ENCODE measurements around the gene CMC4.
A peak's percentile ranks its signal among the peaks of the same experiment; 100 is the strongest.

The CMC4 gene, protein sequence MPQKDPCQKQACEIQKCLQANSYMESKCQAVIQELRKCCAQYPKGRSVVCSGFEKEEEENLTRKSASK

DNA sequence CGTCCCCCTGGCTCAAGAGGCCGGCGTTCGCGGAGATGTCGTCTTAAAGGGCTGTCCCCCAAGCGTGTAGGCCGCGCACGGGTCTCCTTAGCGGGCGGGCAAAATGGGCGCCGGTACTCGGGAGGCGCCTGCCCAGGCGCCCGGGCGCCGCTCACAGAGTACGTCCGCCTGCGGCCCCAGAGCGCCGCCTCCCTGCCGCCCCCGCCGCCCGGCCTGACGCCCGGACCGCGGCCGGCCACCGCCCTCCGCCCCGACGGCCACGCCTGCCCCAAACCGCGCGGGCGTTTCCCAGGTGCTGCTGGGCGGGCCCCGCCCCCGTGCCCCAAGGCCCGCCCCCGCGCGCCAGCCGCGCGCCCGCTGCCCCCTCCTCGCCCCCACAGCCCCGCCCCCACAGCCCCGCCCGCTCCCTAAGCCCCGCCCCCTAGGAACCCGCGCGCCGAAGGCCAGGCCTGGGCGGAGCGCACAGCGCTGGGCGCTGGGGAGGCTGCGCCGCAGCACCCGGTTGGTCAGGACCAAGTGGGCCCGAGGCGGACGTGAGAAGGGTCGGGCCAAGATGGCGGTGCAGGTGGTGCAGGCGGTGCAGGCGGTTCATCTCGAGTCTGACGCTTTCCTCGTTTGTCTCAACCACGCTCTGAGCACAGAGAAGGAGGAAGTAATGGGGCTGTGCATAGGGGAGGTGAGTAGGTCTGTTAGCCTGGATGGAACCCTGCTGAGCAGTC lies at the start of gene CMC4, which contains the start of the genes BRCC3 and MTCP1:
CMC4 (minus strand) TSS at position 162 of the 719 bp plus-strand sequence. CDS start 7,113 bp downstream, outside the sequence.
BRCC3 (plus strand) TSS at position 534 of the 719 bp plus-strand sequence; CDS start at position 554, 20 bp downstream.
MTCP1 (minus strand) TSS at position 162 of the 719 bp plus-strand sequence. CDS start 5,126 bp downstream, outside the sequence.
- DNase-seq = peak; percentile 84 to 99

DNA sequence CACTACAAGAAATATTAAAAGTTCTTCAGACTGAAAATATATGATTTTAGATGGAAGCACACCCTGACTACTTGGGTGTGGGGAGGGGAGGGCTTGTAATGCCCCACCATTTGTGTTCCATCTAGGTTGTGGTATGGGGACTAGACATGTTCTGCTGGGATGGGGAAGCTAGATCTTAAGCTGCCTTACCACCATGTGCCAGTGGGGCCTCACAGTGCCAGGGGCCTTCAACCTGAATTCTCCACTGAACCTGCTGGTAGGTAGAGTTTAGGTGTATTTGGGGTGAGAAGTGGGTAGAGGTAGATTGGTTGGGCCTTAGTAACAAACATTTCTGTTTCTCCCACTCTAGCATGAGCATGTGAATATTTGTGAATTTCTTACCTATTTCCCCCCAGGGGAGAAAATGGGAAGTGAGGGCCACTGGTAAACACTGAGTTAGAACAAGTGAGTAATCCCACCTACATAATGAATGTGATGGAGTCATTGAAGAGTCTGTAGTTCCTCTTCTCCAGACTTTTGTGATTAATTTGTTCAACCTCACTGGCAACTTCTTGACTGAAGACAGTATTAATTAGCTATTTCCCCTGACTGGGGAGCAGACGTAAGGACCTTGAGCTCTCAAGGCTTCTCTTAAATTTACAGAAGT lies 44.4 kb upstream of the CMC4 start:
- DNase-seq = no peak

DNA sequence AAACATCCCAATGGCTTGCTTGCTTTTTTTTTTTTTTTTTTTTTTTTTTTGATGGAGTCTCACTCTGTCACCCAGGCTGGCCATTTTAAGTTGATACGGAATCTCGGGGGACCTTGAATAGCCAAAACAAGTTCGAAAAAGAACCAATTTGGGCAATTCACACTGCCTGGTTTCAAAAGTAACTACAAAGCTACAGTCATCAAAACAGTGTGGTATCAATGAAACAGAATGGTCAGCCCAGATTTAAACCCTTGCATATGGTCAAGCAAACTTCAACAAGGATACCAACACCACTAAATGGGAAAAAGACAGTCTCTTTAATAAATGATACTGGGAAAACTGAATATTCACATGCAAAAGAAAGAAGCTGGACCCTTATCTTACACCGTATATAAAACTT lies 42.2 kb upstream of the CMC4 start:
- DNase-seq = no peak

DNA sequence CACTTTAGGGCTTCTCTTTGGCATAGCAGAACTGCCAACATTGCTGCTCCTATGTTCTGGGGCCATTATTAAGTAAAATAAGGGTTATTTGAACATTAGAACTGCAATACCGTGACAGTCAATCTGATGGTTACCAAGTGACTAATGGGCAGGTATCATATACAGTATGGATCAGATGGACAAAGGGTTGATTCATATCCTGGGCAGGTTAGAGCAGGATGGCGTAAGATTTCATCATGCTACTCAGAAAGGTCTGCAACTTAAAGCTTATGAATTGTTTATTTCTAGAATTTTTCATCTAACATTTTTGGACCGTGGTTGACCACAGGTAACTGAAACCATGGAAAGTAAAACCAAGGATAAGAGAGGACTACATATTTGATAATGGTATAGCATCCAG lies 41.2 kb upstream of the CMC4 start:
- DNase-seq = no peak

DNA sequence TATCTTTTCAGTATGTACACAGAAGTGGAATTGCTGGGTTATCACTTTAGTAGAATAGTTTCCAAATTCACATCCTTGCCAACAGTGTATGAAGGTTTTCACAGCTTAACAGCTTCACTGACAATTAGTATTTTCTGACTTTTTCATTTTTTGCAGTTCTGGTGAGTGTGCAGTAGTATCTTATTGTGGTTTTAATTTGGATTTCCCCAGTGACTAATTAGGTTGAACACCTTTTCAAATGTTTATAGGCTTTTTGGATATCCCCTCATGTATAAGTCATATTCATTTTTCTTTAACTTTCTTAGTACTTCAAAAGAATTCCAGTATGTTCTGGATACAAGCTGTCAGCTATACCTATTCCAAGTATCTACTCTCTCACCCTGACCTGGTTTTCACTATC lies 37.5 kb upstream of the CMC4 start:
- DNase-seq = no peak

DNA sequence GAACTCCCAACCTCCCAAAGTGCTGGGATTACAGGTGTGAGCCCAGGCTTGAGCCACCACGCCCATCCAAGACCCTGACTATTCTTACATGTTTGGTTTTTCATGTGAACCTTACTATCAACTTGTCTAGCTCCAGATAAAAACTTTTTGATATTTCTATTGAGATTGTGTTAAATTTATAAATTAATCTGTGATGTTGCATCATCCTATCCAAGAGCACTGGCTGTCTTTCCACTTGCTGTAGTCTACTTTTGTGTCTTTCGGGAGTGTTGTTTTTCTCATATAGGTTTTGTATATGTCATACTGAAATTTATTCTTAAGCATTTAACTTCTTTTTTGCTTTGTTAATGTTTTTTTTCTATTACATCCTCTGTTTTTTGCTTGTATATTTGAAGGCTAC lies 35.0 kb upstream of the CMC4 start:
- no peak for DNase-seq

DNA sequence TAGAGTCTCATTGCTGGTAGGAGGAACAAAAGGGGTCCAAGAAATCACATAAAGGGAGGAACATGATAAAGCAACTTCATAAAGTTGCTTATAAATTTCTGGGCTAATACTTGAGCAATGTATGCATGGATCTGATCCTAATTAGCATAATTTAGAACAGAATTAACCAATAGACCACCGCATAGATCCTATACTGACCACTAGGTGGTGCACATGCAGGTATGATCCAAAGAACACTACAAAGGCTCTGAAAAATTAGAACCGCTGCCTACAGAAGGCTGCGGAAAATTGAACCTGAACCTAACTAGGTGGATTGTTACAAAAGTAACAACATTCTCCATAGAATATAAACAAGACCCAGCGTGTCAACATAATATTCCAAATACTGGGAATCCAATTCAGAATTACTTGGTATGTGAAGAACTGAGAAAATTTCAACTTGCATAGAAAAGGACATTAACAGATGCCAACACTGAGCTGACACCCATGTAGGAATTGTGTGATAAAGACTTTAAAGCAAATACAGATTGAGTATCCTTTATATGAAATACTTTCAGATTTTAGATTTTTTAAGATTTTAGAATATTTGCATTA lies 23.6 kb upstream of the CMC4 start:
- DNase-seq = peak; percentile 51 to 78

DNA sequence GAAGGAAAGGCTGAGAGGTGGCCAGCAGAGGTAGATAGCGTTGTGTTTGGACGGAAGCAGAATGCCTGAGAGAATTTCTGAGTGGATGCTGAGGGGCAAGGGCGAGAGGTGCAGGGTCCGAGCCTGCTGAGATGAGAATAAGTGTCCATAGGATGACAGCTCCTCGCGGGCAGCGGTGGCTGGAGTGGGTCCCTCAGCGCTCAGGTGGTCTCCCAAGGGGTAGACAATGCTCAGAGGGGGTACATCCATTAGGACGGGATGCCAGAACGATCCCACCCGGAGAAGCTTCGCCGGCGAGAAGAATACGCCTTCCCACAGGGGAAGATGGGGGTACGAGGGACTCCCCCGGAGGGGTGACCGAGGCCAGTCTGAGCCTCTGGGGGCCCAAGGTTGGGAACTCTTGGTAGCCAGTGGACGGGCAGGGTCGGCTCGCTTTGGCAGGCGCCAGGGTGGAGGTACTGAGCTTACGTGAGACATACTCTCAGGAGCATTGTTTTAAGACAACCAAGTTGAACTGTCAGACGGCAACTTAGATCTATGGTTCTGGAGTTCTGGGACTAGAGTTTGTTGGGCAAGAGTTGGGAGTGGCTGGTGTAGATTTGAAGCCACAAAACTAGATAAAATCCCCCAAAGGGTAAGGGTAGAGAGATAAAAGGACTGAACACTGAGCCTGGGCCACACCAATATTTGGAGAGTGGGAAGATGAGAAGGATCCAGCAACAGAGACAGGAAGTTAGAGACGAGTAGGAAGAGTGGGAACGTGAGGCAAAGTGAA lies 16.2 kb upstream of the CMC4 start:
- no peak for DNase-seq

DNA sequence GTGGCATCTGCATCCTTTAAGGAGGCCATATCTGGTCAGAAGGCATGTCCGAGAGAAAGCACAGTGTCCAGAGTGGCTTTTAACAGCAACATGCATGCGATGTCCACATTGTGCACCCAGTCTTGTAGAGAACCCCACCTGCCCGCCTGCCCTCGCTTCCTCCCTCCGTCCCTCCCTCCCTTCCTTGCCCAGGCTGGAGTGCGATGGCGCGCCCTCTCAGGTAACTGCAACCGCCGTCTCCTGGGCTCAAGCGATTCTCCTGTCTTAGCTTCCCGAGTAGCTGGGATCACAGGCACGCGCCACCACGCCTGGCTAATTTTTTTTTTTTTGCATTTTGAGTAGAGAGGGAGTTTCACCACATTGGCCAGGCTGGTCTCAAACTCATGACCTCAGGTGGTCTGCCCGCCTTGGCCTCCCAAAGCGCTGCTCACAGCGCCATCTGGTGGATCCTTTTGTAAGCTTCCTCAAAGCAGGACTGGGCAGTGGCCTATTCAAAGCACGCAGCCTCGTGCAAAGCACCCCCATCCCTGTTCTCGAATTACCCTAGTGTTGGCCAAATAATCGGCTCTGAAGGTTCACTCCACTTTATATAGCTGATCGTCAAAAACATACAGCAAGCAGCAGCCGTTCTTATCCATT lies 15.4 kb upstream of the CMC4 start:
- DNase-seq = peak; percentile 18 to 70

DNA sequence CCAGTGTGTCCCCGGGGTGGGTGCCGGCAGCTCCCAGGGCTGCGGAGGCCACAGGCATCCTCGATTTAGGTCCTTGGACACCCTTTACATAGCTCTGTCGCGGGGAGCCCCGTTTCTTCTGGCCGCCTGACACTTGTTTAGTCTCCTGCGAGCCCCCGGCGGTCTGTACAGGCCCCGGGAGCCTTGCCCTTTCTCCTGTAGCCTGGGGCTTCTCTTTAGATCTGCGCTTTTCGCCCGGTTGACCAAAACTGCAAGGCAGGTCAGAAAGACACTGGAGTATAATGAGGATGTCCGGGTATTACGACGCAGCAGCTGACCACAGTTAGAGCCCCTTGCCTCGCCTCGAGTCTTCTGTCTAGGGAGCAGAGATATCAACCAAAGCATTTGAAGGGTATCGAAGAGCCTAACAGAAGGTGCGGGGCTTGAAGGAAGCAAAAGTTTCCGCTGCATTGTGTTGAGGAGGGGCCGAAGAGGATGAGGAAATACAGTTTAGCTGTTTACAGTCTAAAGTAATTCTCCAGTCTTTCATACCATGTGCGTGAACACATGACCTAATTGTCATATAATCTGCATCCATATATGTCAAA lies 851 bp upstream of the CMC4 start:
- peak; percentile 41 to 70 for DNase-seq

DNA sequence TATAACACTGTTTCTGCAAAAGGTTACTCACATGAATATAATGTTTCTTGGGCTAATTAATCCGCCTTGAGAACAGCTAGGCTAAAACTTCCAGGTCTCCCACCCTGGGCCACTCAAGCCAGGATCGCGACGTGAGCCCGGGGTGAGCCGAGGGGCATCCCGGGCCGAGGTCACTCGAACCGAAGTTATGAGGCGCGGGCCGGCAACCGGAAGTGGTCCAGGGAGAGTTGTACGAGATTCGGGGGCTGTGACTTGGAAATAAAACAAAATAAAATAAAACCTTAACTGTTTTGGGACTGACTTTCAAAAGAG lies 317 bp downstream of the CMC4 start:
- DNase-seq = peak in 1 of 2 experiments; percentile 61

DNA sequence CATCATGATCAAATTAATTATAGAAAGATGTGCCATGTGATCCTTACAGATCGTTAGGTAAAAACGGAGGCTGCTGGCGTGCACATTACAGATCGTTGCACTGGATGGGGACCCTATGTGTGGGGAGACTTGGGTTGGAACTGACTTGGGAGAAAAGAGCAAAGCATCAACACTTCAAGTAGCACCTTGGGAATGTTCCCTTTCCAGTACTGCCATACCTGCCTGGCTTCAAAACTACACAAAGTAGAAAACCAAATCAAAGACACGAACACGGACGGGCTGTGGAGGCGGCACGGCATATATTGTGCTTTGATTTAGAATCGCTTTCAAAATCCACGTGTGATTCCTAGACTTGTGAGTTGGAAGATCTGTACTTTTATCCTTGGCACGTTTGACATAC lies 898 bp downstream of the CMC4 start:
- DNase-seq = peak in 1 of 2 experiments; percentile 39

DNA sequence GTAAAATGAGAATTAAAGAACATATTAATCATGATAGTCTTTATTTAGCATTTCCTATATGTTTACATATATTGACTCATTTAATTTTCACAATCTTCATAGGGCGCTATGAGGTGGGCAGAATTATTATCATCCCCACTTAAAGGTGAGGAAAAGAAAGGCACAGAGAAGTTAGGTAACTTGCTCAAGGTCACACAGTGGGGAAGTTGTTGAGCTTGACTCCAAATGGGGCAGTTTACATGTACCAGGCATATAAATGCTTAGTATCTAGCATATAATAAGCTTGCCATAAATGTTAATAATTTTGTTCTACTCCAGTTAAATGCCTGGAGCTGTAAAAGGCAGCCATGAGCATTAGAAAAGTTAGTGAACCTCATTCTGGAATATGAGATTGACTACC lies 1.5 kb downstream of the CMC4 start:
- DNase-seq = no peak

DNA sequence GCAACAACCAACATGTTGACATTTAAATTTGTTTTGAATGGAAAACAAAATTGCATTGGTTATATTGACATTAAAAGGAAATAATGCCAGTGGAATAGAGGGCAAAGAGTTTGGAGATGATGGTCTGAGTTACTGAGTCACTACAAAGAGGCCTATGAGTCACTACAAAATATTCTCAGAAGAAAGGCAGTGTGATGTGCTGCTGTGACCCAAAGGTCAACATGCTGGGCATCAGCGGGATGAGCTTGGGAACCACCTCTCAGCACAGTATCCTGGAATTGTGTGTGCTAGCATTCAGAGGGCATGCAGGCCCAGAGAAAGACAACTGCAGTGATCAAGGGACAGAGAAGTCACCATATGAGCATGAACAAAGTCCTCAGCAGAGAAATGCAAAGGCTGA lies 2.8 kb downstream of the CMC4 start:
- DNase-seq = no peak

DNA sequence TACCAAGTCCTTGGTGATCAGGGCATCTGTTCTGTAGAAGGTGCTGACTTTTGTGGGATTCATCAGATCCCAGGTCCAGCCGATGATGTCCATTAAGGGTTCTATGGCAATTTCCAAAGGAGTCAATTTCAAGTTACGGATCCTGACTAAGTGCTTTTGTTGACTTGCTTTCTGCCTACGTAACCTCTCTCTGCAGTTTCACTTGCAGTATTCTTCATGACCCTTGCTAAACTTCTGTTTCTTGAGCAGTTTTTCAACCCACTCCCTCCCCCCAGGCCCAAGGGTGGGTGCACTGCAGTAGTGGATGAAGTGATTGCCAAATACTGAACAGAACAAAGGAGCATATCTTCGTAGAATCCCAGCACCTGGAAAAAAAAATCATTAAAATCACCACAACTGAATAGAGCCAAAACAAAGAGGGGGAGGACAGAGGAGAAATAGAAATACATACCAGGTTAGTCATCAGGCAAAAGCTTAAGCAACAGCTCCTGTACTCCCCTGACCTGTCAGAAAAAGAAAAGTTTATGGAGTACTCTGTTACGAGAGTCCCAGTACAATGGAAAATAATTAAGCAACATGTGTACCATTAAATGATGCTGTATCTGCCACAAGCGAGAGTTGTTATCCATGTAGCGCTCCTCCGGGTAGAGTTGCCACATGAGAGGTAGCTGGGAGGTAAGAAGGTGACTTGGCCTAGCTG lies 5.8 kb downstream of the CMC4 start:
- no peak for DNase-seq

DNA sequence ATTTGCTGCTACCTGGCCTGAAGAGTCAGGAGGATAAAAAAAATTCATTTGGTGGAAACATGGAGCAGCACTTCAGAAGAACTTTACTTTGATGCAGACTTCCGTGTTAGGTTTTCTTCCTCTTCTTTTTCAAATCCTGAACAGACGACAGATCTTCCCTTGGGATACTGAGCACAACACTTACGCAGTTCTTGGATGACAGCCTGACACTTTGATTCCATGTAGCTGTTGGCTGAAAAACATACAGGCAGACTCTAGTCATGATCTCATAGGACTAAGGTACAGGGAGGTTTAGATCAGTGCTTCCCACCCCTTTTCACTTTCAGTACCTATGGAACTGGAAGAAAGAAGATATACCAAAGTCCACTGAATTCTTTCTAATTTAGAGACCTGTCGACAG lies 9.2 kb downstream of the CMC4 start:
- DNase-seq = no peak

DNA sequence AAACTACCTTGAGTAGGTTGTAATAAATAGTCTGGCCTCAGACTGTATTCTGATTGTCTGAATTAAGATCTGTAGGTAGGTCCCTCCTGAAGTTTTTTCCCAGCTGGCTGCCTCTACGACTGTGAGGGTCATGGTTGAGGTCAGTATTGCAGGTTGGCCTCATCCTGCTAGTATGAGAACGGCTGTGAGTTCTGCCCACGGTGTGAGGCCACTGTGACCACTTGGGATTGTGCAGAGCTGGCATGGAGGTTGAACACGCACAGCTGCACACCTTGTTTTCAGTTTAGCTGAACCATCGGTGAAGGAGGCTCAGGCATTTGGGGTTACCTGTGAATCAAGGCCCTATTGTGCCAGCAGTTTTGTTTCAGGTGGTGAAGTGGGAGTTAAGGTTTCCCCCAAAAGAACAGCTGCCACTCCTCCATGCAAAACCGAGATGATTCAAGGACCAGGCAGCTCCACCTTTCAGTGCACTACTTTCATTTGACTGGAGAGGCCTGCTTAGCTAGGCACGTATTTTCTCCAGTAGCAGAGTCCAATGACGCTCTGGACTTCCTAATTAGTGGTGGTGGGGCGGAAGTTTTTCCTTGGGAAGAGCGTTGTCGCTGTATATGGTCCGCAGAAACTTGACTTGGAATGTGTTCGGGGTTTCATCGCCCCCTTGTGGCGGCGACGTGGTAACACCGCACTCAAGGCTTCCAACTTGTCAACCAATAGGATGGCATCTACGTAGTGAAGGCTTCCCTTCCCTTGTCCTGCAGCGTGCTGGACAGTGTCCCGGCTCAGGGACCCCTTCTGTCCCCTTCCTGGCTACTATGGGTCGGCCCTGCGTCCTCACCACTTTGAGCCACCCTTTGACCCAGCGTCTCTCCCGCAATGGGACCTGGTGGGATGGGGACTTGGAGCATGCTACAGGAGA lies 13.8 kb downstream of the CMC4 start:
- peak; percentile 70 to 84 for DNase-seq

DNA sequence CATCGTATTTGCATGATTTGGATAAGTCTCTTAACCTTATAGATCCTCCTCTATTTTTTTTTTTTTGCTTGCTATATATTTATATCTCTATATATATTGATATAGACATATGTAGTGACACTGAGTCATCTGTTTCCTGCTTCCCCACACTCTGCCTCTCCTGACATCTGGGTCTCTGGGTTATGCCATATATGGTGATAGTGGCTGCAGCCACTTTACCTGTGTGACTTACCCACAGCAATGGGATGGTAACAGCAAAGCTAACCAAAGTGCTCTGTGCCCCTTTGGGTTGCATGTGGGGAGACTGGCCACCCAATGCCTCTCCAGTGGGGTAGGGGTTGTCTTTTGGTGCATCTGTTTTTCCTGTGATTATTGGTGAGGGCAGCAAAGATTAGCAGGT lies 14.5 kb downstream of the CMC4 start:
- no peak for DNase-seq

DNA sequence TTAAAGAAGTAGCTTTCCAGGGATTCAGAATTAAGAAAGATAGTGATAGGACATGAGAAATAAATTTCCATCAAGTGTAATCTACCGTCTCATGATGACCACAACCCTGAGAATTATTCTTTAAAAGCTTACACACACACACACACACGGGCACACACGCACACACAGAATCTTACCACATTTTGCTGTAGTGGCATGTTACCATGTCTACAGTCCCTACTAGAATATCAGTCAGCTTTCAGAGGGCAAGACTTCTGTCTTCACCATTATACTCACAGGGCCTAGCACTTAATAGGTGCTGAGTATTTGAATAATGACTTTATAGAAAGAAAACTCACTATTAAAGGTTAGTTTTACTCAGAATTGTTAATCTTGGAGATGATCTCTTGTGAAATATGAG lies 15.4 kb downstream of the CMC4 start:
- DNase-seq = no peak

DNA sequence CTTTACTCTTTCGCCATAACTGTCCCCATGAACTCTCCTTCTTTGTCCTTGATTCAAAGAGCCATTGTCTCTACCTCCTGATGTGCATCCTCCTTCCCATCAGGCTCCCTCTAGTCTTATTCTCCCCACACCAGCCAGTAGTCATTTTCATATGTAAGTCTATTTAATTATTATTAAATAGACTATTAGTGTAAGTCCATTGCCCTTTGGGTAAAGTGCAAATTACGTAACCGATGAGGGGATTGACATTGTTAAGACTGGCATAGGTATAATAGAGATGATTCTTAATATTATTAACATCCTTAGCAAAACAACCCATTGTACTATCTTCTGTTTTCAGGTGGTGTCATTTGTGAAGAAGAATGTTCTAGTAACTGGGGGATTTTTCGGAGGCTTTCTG lies 16.7 kb downstream of the CMC4 start:
- no peak for DNase-seq

DNA sequence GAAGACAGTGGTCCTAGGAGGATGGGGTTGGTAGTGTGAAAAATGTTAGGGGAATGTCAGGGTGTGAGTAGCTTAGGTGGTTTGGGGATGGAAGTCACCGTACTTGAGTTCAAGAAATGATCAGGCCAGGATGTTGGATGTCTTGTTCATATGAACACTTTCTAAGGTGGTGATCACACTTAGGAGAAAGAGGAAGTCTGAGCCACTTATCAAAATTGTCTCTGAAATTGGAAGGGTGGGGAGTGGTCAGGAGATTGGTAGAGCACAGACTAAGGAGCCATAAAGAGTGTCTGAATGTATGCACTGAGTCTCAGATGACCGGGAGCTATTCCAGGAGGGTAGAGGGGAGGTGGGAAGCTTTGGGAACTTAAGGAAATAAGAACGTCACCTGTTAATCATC lies 17.3 kb downstream of the CMC4 start:
- DNase-seq = no peak

Measured in NCI-H526 (cell line).